HL-60 (cell line): ENCODE data around the gene CDK6.

Experiments used
- POLR2AphosphoS5 ChIP-seq: IDR thresholded peaks from 2 replicates; pipeline ENCODE4 v1.6.1; 2012; ENCODE audit warnings: low read depth
- SPI1 ChIP-seq: IDR thresholded peaks from 2 replicates; pipeline ENCODE4 v1.6.1; 2012; ENCODE audit warnings: low read depth, mild to moderate bottlenecking, borderline replicate concordance
- TF ChIP-seq, protein P1 (sequence below): IDR thresholded peaks from one replicate; pipeline ENCODE4 v1.5.1; 2011; ENCODE audit warnings: low read length, control low read depth, inconsistent platforms; ENCODE audit not compliant: insufficient read depth

DNA sequence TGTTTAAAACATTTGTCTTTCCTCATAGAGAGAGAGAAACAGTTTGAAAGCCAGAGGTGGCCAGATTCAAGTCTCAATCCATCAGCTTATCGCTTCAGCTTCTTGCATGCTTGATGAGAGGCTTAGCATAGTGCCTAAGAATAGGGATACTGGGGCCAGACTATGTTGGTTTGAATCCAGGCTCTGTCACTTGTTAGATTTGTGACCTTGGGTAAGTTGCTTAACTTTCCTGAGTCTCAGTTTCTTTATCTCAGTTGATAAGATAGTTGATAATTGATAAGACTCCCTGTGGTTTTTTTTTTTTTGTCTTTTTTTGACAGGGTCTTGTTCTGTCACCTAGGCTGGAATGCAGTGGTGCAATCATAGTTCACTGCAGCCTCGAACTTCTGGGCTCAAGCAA, 12.1 kb upstream of the CDK6 start:
- TF ChIP-seq, protein P1, sequence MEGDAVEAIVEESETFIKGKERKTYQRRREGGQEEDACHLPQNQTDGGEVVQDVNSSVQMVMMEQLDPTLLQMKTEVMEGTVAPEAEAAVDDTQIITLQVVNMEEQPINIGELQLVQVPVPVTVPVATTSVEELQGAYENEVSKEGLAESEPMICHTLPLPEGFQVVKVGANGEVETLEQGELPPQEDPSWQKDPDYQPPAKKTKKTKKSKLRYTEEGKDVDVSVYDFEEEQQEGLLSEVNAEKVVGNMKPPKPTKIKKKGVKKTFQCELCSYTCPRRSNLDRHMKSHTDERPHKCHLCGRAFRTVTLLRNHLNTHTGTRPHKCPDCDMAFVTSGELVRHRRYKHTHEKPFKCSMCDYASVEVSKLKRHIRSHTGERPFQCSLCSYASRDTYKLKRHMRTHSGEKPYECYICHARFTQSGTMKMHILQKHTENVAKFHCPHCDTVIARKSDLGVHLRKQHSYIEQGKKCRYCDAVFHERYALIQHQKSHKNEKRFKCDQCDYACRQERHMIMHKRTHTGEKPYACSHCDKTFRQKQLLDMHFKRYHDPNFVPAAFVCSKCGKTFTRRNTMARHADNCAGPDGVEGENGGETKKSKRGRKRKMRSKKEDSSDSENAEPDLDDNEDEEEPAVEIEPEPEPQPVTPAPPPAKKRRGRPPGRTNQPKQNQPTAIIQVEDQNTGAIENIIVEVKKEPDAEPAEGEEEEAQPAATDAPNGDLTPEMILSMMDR = no peak
- TF ChIP-seq POLR2AphosphoS5 (no peak), SPI1 (no peak)
